GM23338 (cell line): Measurements from ENCODE around the gene TMPRSS11F. TPM values are rescaled to one million over a fixed set of nuclear protein-coding genes. Genes with fewer than 3 reads are reported as not detected.

Experiments used
- ATAC-seq: fragments of 200-7000 bp; cut with Tn5 transposase; 3 replicates; pipeline ENCODE4 v1.9.1; 2020
- DNase-seq: peaks from one replicate; pipeline ENCODE4 v3.0.0-alpha.2; 2015; ENCODE audit warnings: low spot score
- H2AFZ ChIP-seq: fragments of 200-600 bp; sonication (generic); 2 replicates; pipeline ENCODE4 v1.8.0; 2016; ENCODE audit warnings: antibody characterized with exemption, mild to moderate bottlenecking, moderate library complexity
- H3F3A ChIP-seq: fragments of 200-600 bp; sonication (generic); replicated peaks from 2 replicates; pipeline ENCODE4 v1.8.0; 2017; ENCODE audit warnings: antibody characterized with exemption, mixed run types, low read depth
- H3K27ac ChIP-seq: fragments of 200-600 bp; sonication (generic); 2 replicates; pipeline ENCODE4 v1.6.1; 2016; ENCODE audit warnings: low read depth
- H3K27me3 ChIP-seq: fragments of 200-600 bp; sonication (generic); 2 replicates; pipeline ENCODE4 v1.8.0; 2016; ENCODE audit warnings: mild to moderate bottlenecking, mixed run types, moderate library complexity; ENCODE audit not compliant: insufficient read depth
- H3K36me3 ChIP-seq: fragments of 200-600 bp; sonication (generic); 2 replicates; pipeline ENCODE4 v1.8.0; 2016; ENCODE audit warnings: mild to moderate bottlenecking; ENCODE audit not compliant: insufficient read depth
- H3K4me1 ChIP-seq: fragments of 200-600 bp; sonication (generic); 2 replicates; pipeline ENCODE4 v1.8.0; 2016; ENCODE audit warnings: mild to moderate bottlenecking, moderate library complexity; ENCODE audit not compliant: insufficient read depth
- H3K4me2 ChIP-seq: fragments of 200-600 bp; sonication (generic); 2 replicates; pipeline ENCODE4 v1.7.1; 2017; ENCODE audit warnings: mixed run types
- H3K4me3 ChIP-seq: fragments of 200-600 bp; sonication (generic); 2 replicates; pipeline ENCODE4 v1.6.1; 2016; ENCODE audit warnings: mixed run types
- H3K79me2 ChIP-seq: fragments of 200-600 bp; sonication (generic); replicated peaks from 2 replicates; pipeline ENCODE4 v1.8.0; 2017; ENCODE audit warnings: mild to moderate bottlenecking; ENCODE audit not compliant: insufficient read depth
- H3K9me2 ChIP-seq: fragments of 200-600 bp; sonication (generic); 2 replicates; pipeline ENCODE4 v1.8.0; 2017; ENCODE audit not compliant: insufficient read depth
- H4K20me1 ChIP-seq: fragments of 200-600 bp; sonication (generic); replicated peaks from 2 replicates; pipeline ENCODE4 v1.8.0; 2017; ENCODE audit warnings: mild to moderate bottlenecking; ENCODE audit not compliant: insufficient read depth
- H3K27ac Mint-ChIP-seq: 2 replicates; pipeline ENCODE4 v1.8.0; 2020; ENCODE audit warnings: inconsistent platforms, mild to moderate bottlenecking, moderate library complexity, mixed read lengths
- H3K27me3 Mint-ChIP-seq: 3 replicates; pipeline ENCODE4 v1.8.0; 2022; ENCODE audit warnings: low read depth, mild to moderate bottlenecking, moderate library complexity, mixed read lengths, inconsistent platforms; ENCODE audit not compliant: insufficient read depth, poor library complexity
- H3K36me3 Mint-ChIP-seq: 3 replicates; pipeline ENCODE4 v1.8.0; 2021; ENCODE audit warnings: low read depth, mild to moderate bottlenecking, inconsistent platforms, moderate library complexity, mixed read lengths
- H3K4me1 Mint-ChIP-seq: 3 replicates; pipeline ENCODE4 v1.8.0; 2020; ENCODE audit warnings: mild to moderate bottlenecking, inconsistent platforms, mixed read lengths
- H3K4me3 Mint-ChIP-seq: 3 replicates; pipeline ENCODE4 v1.8.0; 2021; ENCODE audit warnings: moderate library complexity, mild to moderate bottlenecking, inconsistent platforms, mixed read lengths
- H3K9me3 Mint-ChIP-seq: 3 replicates; pipeline ENCODE4 v1.8.0; 2020; ENCODE audit warnings: moderate library complexity, mild to moderate bottlenecking, inconsistent platforms, mixed read lengths
- CREB1 ChIP-seq: fragments of 250-450 bp; sonication (Bioruptor Pico); IDR thresholded peaks from 2 replicates; pipeline ENCODE4 v1.5.0; 2020; ENCODE audit warnings: low read depth, mild to moderate bottlenecking, moderate library complexity
- EZH2 ChIP-seq: fragments of 200-600 bp; sonication (generic); IDR thresholded peaks from one replicate; pipeline ENCODE4 v1.8.0; 2017; ENCODE audit warnings: antibody characterized with exemption, mild to moderate bottlenecking, low read depth; ENCODE audit not compliant: unreplicated experiment
- EZH2phosphoT487 ChIP-seq: fragments of 200-600 bp; sonication (generic); IDR thresholded peaks from one replicate; pipeline ENCODE4 v1.8.1; 2018; ENCODE audit warnings: antibody characterized with exemption; ENCODE audit not compliant: unreplicated experiment
- JUNB ChIP-seq: IDR thresholded peaks from one replicate; pipeline ENCODE4 v1.6.1; 2016; ENCODE audit warnings: antibody characterized with exemption; ENCODE audit not compliant: unreplicated experiment
- NANOG ChIP-seq: IDR thresholded peaks from 2 replicates; pipeline ENCODE4 v1.6.1; 2016; ENCODE audit warnings: antibody characterized with exemption, borderline replicate concordance
- POLR2AphosphoS5 ChIP-seq: IDR thresholded peaks from 2 replicates; pipeline ENCODE4 v1.6.1; 2016; ENCODE audit warnings: antibody characterized with exemption, low read depth
- STAT1 ChIP-seq: IDR thresholded peaks from one replicate; pipeline ENCODE4 v1.6.1; 2016; ENCODE audit warnings: antibody characterized with exemption; ENCODE audit not compliant: unreplicated experiment
- ZNF114 ChIP-seq: fragments of 250-450 bp; sonication (Bioruptor Pico); IDR thresholded peaks from 2 replicates; pipeline ENCODE4 v1.5.0; 2020; ENCODE audit warnings: mild to moderate bottlenecking, moderate library complexity
- ZNF331 ChIP-seq: fragments of 250-450 bp; sonication (Bioruptor Pico); IDR thresholded peaks from 2 replicates; pipeline ENCODE4 v1.5.0; 2020; ENCODE audit warnings: low read depth, mild to moderate bottlenecking, moderate library complexity
- polyA plus RNA-seq: library from polyadenylated mRNA; unstranded; fragments of >200 nt; fragmentation: Nextera tagmentation; extraction: Ambion mirVana; gene quantifications from 2 replicates; pipeline ENCODE4 v1.2.1, GENCODE V29; 2016
- total RNA-seq: library from RNA; depleted of rRNA; stranded (reverse); fragments of >200 nt; shearing (Covaris generic); gene quantifications from 2 replicates; pipeline ENCODE4 v1.2.3, GENCODE V29; 2014
- TF ChIP-seq, protein P1 (sequence below): fragments of 250-450 bp; sonication (Bioruptor Pico); IDR thresholded peaks from 2 replicates; pipeline ENCODE4 v1.5.0; 2020; ENCODE audit warnings: mild to moderate bottlenecking, moderate library complexity
- TF ChIP-seq, protein P2 (sequence below): IDR thresholded peaks from one replicate; pipeline ENCODE4 v1.6.1; 2018; ENCODE audit warnings: antibody characterized with exemption; ENCODE audit not compliant: unreplicated experiment
- TF ChIP-seq, protein P3 (sequence below), 2 experiments: fragments of 200-600 bp in 1 of 2; sonication (generic) in 1 of 2; conservative IDR thresholded peaks; 2 replicates each; pipeline versions ENCODE4 v1.5.1 to v1.6.1; 2016 to 2017; ENCODE audit warnings: antibody characterized with exemption in 2 of 2, low read depth in 2 of 2, mild to moderate bottlenecking in 2 of 2, moderate library complexity in 1 of 2
- TF ChIP-seq, protein P4 (sequence below): IDR thresholded peaks from 2 replicates; pipeline ENCODE4 v1.6.1; 2016; ENCODE audit warnings: antibody characterized with exemption

Gene TMPRSS11F
- total and polyA plus RNA-seq, 2 experiments from 2014 or later, result not detected

DNA sequence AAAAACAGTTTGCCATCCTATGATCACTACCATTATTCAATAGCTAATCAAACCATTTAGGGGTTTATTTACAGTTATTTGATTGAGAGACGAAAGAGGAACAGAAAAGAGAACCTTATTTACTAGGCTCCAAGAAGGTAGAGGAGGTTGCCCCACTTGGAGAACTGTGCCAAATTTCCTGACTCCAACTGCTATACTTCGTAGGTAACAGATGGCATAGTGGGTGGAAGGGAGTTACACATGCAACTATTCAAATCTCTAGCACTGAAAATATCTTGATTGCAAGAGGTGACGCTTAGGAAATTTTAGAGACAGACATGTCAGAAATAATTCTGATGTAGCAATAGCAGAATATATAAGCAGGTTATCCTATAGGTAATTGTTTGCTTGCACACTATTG is 38.0 kb upstream of the TMPRSS11F start:
- Histone ChIP-seq H3K4me2 (no peak overlapping the region), H3K27me3 (no peaks in the 10 kb centered on the region), H3K27ac (no peak overlapping the region), H3K79me2 (no peaks in the 10 kb centered on the region), H3K4me1 (no peaks in the 10 kb centered on the region), H3K36me3 (no peaks in the 10 kb centered on the region), H3F3A (no peaks in the 10 kb centered on the region), H3K9me2 (no peaks in the 10 kb centered on the region), H4K20me1 (no peaks in the 10 kb centered on the region), H2AFZ (no peak overlapping the region), H3K4me3 (no peak overlapping the region)
- Mint-ChIP-seq H3K4me3 (no peak overlapping the region), H3K27ac (no peak overlapping the region), H3K4me1 (no peaks in the 10 kb centered on the region), H3K27me3 (no peaks in the 10 kb centered on the region), H3K36me3 (peaks cover 10% of the 10 kb centered on the region), H3K9me3 (peaks cover 10% of the 10 kb centered on the region)
- ATAC-seq (no peak), DNase-seq (no peak)
- no peak for TF ChIP-seq ZNF114
- no peak for TF ChIP-seq POLR2AphosphoS5
- no peak for TF ChIP-seq ZNF331
- TF ChIP-seq JUNB, result no peak
- TF ChIP-seq, protein P1, sequence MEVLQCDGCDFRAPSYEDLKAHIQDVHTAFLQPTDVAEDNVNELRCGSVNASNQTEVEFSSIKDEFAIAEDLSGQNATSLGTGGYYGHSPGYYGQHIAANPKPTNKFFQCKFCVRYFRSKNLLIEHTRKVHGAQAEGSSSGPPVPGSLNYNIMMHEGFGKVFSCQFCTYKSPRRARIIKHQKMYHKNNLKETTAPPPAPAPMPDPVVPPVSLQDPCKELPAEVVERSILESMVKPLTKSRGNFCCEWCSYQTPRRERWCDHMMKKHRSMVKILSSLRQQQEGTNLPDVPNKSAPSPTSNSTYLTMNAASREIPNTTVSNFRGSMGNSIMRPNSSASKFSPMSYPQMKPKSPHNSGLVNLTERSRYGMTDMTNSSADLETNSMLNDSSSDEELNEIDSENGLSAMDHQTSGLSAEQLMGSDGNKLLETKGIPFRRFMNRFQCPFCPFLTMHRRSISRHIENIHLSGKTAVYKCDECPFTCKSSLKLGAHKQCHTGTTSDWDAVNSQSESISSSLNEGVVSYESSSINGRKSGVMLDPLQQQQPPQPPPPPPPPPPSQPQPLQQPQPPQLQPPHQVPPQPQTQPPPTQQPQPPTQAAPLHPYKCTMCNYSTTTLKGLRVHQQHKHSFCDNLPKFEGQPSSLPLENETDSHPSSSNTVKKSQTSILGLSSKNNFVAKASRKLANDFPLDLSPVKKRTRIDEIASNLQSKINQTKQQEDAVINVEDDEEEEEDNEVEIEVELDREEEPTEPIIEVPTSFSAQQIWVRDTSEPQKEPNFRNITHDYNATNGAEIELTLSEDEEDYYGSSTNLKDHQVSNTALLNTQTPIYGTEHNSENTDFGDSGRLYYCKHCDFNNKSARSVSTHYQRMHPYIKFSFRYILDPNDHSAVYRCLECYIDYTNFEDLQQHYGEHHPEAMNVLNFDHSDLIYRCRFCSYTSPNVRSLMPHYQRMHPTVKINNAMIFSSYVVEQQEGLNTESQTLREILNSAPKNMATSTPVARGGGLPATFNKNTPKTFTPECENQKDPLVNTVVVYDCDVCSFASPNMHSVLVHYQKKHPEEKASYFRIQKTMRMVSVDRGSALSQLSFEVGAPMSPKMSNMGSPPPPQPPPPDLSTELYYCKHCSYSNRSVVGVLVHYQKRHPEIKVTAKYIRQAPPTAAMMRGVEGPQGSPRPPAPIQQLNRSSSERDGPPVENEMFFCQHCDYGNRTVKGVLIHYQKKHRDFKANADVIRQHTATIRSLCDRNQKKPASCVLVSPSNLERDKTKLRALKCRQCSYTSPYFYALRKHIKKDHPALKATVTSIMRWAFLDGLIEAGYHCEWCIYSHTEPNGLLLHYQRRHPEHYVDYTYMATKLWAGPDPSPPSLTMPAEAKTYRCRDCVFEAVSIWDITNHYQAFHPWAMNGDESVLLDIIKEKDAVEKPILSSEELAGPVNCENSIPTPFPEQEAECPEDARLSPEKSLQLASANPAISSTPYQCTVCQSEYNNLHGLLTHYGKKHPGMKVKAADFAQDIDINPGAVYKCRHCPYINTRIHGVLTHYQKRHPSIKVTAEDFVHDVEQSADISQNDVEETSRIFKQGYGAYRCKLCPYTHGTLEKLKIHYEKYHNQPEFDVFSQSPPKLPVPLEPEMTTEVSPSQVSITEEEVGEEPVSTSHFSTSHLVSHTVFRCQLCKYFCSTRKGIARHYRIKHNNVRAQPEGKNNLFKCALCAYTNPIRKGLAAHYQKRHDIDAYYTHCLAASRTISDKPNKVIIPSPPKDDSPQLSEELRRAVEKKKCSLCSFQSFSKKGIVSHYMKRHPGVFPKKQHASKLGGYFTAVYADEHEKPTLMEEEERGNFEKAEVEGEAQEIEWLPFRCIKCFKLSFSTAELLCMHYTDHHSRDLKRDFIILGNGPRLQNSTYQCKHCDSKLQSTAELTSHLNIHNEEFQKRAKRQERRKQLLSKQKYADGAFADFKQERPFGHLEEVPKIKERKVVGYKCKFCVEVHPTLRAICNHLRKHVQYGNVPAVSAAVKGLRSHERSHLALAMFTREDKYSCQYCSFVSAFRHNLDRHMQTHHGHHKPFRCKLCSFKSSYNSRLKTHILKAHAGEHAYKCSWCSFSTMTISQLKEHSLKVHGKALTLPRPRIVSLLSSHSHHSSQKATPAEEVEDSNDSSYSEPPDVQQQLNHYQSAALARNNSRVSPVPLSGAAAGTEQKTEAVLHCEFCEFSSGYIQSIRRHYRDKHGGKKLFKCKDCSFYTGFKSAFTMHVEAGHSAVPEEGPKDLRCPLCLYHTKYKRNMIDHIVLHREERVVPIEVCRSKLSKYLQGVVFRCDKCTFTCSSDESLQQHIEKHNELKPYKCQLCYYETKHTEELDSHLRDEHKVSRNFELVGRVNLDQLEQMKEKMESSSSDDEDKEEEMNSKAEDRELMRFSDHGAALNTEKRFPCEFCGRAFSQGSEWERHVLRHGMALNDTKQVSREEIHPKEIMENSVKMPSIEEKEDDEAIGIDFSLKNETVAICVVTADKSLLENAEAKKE (CRISPR knock-in tag), result no peak
- no peak for TF ChIP-seq STAT1
- no peak for TF ChIP-seq CREB1
- TF ChIP-seq, protein P2, sequence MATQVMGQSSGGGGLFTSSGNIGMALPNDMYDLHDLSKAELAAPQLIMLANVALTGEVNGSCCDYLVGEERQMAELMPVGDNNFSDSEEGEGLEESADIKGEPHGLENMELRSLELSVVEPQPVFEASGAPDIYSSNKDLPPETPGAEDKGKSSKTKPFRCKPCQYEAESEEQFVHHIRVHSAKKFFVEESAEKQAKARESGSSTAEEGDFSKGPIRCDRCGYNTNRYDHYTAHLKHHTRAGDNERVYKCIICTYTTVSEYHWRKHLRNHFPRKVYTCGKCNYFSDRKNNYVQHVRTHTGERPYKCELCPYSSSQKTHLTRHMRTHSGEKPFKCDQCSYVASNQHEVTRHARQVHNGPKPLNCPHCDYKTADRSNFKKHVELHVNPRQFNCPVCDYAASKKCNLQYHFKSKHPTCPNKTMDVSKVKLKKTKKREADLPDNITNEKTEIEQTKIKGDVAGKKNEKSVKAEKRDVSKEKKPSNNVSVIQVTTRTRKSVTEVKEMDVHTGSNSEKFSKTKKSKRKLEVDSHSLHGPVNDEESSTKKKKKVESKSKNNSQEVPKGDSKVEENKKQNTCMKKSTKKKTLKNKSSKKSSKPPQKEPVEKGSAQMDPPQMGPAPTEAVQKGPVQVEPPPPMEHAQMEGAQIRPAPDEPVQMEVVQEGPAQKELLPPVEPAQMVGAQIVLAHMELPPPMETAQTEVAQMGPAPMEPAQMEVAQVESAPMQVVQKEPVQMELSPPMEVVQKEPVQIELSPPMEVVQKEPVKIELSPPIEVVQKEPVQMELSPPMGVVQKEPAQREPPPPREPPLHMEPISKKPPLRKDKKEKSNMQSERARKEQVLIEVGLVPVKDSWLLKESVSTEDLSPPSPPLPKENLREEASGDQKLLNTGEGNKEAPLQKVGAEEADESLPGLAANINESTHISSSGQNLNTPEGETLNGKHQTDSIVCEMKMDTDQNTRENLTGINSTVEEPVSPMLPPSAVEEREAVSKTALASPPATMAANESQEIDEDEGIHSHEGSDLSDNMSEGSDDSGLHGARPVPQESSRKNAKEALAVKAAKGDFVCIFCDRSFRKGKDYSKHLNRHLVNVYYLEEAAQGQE, result no peak
- TF ChIP-seq, protein P3, sequence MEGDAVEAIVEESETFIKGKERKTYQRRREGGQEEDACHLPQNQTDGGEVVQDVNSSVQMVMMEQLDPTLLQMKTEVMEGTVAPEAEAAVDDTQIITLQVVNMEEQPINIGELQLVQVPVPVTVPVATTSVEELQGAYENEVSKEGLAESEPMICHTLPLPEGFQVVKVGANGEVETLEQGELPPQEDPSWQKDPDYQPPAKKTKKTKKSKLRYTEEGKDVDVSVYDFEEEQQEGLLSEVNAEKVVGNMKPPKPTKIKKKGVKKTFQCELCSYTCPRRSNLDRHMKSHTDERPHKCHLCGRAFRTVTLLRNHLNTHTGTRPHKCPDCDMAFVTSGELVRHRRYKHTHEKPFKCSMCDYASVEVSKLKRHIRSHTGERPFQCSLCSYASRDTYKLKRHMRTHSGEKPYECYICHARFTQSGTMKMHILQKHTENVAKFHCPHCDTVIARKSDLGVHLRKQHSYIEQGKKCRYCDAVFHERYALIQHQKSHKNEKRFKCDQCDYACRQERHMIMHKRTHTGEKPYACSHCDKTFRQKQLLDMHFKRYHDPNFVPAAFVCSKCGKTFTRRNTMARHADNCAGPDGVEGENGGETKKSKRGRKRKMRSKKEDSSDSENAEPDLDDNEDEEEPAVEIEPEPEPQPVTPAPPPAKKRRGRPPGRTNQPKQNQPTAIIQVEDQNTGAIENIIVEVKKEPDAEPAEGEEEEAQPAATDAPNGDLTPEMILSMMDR (conservative IDR thresholded peaks at IDR 0.05; ENCODE audit: low read depth in 2 of 2), result no peak
- no peak for TF ChIP-seq EZH2phosphoT487
- no peak for TF ChIP-seq EZH2
- TF ChIP-seq NANOG, result no peak
- TF ChIP-seq, protein P4, sequence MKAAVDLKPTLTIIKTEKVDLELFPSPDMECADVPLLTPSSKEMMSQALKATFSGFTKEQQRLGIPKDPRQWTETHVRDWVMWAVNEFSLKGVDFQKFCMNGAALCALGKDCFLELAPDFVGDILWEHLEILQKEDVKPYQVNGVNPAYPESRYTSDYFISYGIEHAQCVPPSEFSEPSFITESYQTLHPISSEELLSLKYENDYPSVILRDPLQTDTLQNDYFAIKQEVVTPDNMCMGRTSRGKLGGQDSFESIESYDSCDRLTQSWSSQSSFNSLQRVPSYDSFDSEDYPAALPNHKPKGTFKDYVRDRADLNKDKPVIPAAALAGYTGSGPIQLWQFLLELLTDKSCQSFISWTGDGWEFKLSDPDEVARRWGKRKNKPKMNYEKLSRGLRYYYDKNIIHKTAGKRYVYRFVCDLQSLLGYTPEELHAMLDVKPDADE, result no peak
